ENCODE results near the gene STRBP.
A peak's percentile ranks its signal among the peaks of the same experiment; 100 is the strongest.
"Not testable (repeated sequence)": the region's sequence is repeated elsewhere in the genome, so short reads cannot be mapped to it uniquely, and the experiment has no call there.

STRBP gene

DNA sequence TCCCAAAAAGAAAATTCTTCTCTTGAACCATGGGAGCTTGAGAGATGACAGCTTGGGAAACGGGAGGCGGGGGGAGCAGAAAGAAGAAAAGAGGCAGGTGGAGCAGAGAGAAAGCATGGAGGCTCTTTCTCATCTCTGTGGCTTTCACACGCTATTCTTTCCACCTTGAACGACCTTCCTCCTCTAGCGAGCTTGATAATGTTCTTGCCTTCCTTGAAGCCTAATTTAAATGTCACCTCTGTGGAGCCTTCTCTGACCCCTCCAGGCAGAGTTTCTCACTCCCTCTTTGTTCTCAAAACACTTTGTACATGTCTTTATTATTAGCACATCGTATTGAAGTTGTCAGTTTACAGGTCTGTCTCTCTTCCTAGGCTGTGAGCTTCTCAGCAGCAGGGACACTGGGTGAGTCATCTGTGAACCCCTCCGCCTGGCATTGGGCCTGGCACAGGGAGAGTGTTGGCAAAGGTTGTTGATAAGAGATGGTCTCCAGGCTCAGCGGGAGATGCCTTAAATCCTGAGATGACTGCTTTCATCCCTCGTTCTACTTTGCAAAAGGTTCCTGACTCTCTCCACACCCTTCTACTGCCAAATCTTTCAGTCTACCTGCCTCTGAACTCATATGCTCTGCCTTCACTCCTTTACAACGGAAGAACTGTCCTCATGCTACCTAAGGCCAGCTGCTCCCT lies 14.1 kb upstream of the STRBP start:
- DNase-seq, result no peak

DNA sequence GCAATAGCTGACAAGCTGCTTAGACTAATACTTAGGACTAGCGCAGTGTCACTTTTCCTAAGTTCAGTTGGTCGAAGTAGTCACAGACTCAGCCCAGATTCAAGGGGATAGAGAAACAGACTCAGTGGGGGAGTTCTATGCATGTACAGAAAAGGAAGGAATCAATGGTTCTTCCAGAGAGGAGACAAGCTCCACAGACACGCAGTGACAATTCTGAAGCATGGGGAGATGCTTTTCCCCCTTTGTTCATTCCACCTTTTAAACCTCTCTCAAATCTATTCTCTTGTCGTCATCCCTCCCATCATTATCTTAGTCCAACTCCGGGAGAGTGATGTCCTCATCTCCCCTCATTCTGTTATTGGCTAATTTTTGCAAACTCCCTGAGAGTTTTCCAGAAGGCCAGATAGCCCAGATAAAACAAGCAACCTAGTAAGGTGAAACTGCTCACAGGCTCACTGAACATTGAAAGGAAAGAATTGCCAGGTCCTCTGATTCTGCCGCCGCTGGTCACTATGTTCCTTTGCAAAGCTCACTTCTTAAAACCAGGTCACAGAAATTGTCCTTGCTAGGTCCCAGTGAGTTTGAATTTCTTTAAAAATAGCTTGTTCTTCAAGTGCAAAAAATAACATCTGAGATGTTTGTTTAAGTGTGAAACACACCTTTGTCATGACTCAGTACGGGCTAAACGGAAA lies 13.4 kb upstream of the STRBP start:
- DNase-seq, result no peak

- not testable (repeated sequence) for DNase-seq
Observed at GRCh38 chr9:123278879-123279493, 10.6 kb upstream of the STRBP start.

DNA sequence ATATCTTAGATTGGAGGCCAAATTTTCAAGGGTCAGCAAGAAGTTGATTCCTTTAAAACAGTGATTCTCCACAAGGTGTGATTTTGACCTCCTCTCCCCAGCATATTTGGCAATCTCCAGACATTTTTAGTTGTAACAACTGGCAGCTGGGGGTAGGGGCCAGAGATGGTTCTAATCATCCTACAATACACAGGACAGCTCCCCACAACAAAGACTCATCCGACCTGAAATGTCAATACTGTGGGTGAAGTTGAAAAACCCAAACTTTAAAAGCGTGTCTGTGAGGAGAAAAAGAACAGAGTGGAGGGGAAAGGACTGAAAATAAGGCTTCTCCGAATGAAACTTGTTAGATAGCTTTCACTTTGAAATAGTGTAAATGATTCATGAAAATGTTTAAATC lies 10.0 kb upstream of the STRBP start:
- DNase-seq, result no peak

DNA sequence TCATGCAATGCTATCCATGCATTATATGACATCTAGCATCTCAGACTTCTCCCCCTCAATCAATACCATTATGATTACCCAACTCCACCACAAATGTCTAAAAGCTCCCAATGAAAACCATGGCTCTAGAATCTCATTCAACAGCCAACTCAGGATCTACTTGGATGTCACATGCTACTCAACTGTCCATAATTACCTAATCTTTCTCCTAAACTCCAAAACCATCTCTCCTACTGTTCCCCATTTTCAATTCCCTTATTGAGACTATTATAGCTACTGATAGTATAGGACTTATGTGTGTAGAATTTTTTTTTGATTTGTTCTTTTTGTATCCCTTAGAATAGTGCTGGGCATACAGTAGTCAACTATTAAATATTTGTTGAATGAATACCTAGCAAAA lies 8.2 kb upstream of the STRBP start:
- no peak for DNase-seq

- DNase-seq, result not testable (repeated sequence)
Observed at GRCh38 chr9:123271133-123271532, 2.7 kb upstream of the STRBP start.

- no peak for DNase-seq
Observed at GRCh38 chr9:123269281-123269680, 895 bp upstream of the STRBP start.

DNA sequence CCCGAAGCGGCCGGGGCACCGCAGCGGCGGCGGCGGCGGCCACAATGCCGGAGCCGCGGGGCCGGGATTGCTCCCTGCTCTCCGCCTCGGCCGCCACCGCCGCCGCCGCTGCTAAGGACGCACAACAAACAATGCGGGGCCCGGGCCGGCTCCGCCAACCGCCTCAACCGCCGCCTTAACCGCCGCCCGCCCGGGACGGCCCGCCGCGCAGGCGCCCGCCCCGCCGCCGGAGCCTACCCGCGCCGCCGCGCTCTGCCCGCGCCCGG lies 254 bp downstream of the STRBP start:
- no peak for DNase-seq

GRCh38 chr9:123267481-123268198 lies 746 bp downstream of the STRBP start:
- peak; percentile 5 for DNase-seq

DNA sequence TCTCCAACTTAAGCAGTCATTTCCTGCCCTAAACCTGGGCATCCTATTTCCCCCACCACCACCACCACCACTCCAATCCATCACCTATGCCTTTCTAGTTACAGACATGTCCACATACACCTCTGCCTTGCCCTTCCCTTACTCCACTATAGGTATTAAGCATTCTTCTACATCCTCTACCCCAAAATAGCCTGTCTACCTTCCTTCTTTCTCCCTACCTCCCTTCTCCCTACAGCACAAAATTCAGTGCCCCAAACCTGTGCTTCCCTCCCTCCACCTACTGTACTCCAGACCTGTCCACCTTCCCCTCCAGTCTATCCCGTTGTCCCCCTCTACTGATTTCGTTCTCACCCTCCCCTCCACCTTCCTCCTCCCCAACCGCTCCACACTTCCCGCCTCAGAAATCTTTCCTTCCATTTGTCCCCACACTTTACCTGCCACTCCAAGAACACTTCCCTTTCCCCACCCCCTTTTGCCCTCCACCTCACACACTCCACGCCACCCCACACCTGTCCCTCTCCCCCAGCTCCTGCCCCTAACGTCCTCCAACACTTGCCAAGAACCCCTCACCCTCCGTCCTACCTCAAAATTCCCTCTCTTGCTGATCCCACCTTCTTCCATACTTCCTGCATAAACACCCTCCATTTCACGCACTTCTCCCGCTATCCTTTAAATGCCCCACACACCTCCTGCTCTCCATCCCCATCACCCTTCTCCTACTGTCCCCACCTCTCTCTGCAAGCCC lies 1.6 kb downstream of the STRBP start:
- no peak for DNase-seq

DNA sequence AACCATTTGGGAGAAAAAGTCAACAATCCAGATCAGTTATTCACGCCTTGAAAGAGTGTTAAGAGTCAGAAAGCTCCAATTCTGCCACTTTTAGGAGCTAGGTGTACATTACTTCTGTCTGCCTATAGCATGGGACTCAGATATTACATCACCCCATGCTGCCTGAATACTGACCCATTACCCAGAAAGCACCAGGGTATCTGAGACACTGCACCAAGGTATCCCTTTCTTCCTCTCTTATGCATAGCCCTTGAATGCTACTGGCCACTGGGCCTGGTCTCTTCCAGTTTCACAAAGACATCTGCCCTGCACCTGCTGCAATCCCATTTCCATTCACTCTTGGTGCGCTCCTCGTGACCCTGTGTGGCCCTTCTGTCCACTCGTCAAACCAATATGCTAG lies 2.6 kb downstream of the STRBP start:
- peak; percentile 6 for DNase-seq

GRCh38 chr9:123263227-123263626 lies 5.2 kb downstream of the STRBP start:
- no peak for DNase-seq

DNA sequence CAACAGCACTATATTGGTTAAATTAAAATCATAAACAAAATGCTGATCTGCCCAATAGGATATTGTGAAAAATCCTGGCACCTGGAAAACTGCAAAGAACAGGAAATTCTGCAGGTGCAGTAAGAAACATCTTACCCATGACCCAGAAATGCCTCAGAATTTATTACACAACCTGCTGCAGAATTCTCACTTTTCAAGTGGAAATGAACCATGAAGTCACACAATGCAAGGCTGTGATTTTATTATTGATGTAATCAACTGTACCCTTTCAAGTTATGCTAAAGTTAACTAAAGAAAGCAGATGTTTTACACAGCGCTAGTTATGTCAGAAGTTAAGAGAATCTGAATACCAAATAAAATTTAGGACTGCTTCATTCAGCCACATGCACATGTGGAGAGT lies 6.0 kb downstream of the STRBP start:
- DNase-seq, result no peak

DNA sequence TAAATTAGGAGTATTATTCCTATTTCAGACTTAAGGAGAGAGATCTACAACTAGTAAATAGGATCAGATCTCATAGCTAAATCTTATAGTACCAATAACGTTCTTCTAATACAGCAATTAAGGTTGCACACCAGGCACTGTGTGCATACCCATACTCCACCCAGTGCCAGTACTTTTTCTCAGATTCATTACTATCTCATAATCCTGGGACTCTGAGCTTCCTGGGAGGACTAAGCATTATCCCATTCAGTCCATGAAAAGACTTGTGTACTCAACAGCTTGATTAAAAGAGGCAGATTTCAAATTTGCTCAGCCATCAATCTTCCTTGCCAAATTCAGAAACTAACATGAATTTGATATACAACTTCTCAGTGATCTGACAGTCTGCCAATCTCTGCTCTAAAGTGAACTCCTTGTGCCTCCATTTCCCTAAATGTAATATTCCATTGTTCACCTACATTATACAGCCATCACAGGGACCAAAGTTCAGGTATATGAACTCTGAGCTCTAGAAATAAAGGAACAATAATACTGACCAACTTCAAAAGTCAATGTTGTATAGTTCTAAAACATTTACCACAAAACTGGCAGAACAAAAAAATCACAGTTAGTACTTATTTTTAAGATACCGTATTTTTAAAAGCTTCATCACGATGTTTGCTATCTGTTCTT lies 7.2 kb downstream of the STRBP start:
- DNase-seq, result no peak

DNA sequence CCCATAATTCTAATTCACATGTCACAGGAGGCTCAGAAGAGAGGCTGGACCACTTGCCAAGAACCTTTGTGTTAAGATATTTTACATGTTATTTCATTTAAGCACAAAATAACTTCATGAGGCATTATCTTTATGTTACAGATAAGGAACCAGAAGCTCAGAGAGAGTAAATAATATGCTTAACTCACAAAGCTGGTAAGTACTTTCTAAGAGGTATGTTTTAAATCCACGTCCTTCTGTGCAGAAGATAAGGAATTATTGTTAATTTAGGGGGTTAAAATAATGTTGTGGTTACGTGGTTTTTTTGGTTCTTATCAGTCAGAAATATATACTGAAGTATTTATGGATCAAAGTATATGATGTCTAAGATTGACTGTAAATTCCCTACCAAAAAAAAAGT lies 8.0 kb downstream of the STRBP start:
- DNase-seq, result no peak

DNA sequence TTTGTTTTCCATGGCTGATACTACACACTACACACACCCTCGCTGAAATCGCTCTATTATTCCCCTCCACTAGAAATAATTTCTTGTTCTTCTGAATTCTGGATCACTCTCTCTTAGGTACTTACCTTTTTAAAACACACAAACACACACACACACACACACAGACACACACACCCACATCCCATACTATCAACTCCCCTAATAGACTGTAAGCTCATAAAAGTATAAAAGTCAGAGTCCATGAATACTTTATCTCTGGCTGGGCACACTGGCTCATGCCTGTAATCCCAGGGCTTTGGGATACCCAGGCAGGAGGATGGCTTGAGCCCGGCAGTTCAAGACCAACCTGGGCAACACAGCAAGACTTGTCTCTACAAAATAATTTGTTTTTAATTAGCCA lies 11.1 kb downstream of the STRBP start:
- DNase-seq, result no peak

GRCh38 chr9:123255718-123256117 lies 12.7 kb downstream of the STRBP start:
- DNase-seq, result no peak

DNA sequence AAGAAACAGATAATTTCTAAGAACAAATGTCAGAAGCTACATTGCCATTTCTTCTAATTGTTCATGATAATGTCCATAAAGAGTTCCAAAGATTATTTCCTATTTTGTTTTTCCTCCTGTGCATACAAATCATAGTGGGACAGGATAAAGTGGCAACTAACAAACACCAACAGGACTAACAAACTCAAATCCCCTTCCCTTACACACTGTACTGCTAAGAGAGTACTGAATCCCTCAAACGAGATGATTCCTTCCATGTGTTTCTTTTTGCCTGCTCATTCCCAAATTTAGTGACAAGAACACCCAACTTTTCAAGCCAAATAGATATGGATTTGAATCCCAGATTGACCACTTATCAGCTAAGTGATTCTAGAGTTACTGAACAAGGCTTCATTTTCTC lies 15.2 kb downstream of the STRBP start:
- no peak for DNase-seq

GRCh38 chr9:123251741-123252140 lies 16.6 kb downstream of the STRBP start:
- no peak for DNase-seq

DNA sequence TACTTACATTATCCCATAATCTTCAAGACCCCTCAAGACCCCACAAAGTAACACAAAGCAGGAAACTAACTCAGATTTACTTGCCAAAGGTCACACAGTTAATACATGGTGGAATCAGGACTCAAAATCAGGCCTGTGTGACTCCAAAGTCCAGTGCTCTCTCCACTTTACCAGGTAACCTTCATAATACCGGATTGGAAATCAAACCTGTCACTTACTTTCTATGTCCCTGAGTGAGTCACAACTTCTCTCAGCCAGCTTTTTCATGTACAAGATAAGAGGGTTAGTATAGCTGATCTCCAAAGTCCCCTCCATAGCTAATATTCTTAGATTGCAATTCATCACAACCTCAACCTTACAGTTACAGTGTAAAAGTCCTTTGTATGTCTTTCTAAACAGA lies 17.1 kb downstream of the STRBP start:
- no peak for DNase-seq

- no peak for DNase-seq
Observed at GRCh38 chr9:123250504-123250903, 17.9 kb downstream of the STRBP start.

GRCh38 chr9:123249162-123249561 lies 19.2 kb downstream of the STRBP start:
- not testable (repeated sequence) for DNase-seq

- no peak for DNase-seq
Observed at GRCh38 chr9:123248630-123249029, 19.8 kb downstream of the STRBP start.
